ENCODE measurements around the gene EFNA5.

The EFNA5 gene

DNA sequence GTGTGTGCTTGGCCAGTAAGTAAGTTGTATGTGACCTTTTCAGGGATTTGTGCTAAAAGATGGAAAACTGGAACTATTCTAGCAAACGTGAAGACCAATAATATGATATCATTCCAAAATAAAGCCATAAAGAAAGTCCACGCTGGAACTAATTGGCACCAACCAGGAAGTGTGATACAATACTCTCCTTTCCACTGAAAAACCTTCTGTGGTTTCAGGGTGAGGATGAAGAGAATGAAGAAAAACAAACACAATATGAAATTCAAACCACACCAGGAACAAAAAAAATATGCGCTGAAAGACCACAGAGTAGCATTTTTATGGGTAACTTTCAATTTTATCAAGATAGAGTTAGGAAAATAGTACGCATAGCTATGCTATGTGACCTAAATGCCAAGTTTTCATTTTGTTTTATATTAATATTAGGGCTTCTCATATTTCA is 105.8 kb downstream of the EFNA5 start:
- no peak for DNase-seq (ENCODE audit: insufficient read length, low spot score)
- FAIRE-seq, result no peak
- TF ChIP-seq TAF1 (IDR thresholded peaks at IDR 0.05; ENCODE audit: low read depth, low read length) (no peak), POU2F2 (IDR thresholded peaks at IDR 0.05; ENCODE audit: low read depth, low read length) (no peak), SPI1 (IDR thresholded peaks at IDR 0.05; ENCODE audit: low read depth, low read length) (no peak), POLR2AphosphoS5 (IDR thresholded peaks at IDR 0.05; ENCODE audit: low read depth, low read length) (no peak), PAX5 (IDR thresholded peaks at IDR 0.05; ENCODE audit: insufficient read depth, low read length, severe bottlenecking) (no peak)

DNA sequence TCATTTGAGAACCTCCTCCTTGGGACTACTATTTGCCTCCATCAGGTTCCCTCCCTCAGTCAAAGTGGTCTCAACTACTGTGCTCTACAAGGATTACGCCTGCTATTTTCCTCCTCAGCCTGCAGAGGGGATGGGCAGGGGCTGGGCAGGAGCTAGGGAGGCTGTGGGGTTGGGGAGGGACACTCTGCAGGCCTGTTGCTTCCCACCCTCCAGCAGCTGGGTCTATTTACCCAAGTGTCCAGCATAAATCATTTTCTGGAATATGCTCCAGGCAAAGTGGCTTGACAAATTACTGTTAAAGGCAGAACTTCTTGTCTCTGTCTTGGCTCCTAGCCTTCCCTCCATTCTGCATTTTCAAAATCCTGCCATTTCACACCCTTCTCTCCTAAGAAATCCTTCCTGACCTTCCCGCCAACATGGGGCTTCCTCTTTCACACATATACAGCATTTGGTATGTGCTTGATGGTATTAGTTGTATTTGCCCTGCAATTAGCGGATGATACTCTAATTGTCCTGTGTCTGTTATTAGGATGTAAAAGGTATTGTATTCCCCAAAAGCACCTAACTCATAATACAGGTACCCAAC is 106.7 kb downstream of the EFNA5 start:
- no peak for TF ChIP-seq POLR2AphosphoS5 (IDR thresholded peaks at IDR 0.05; ENCODE audit: low read depth, low read length)
- no peak for TF ChIP-seq POU2F2 (IDR thresholded peaks at IDR 0.05; ENCODE audit: low read depth, low read length)
- no peak for TF ChIP-seq TAF1 (IDR thresholded peaks at IDR 0.05; ENCODE audit: low read depth, low read length)
- TF ChIP-seq POLR2A (IDR thresholded peaks at IDR 0.05; ENCODE audit: low read depth, low read length), result no peak
- TF ChIP-seq PAX5 (IDR thresholded peaks at IDR 0.05; ENCODE audit: insufficient read depth, low read length, severe bottlenecking), result no peak
- FAIRE-seq (no peak), DNase-seq (ENCODE audit: insufficient read length, low spot score) (no peak)

DNA sequence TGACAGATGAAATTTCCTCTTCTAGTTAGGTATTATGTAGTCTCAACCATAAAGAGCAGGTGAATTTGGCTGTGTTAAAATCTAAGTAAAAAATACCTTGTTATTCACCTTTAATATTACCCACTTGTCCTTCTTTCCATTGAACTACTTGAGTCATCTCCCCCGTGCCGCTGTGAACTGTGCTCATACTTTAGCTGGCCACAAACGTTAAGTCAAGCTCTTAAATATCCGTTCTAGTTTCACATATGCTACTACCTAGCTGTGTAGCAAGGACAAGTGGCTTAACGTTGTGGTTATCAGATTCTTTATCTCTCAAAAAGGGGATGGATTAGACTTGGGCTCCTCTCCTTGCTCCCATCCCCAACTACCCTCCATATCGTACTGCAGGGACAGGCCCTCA is 110.4 kb downstream of the EFNA5 start:
- FAIRE-seq (no peak), DNase-seq (ENCODE audit: insufficient read length, low spot score) (no peak)
- TF ChIP-seq POLR2AphosphoS5 (IDR thresholded peaks at IDR 0.05; ENCODE audit: low read depth, low read length), result no peak
- no peak for TF ChIP-seq POLR2A (IDR thresholded peaks at IDR 0.05; ENCODE audit: low read depth, low read length)
- no peak for TF ChIP-seq TAF1 (IDR thresholded peaks at IDR 0.05; ENCODE audit: low read depth, low read length)
- no peak for TF ChIP-seq POU2F2 (IDR thresholded peaks at IDR 0.05; ENCODE audit: low read depth, low read length)
- no peak for TF ChIP-seq PAX5 (IDR thresholded peaks at IDR 0.05; ENCODE audit: insufficient read depth, low read length, severe bottlenecking)
- TF ChIP-seq SPI1 (IDR thresholded peaks at IDR 0.05; ENCODE audit: low read depth, low read length), result no peak

DNA sequence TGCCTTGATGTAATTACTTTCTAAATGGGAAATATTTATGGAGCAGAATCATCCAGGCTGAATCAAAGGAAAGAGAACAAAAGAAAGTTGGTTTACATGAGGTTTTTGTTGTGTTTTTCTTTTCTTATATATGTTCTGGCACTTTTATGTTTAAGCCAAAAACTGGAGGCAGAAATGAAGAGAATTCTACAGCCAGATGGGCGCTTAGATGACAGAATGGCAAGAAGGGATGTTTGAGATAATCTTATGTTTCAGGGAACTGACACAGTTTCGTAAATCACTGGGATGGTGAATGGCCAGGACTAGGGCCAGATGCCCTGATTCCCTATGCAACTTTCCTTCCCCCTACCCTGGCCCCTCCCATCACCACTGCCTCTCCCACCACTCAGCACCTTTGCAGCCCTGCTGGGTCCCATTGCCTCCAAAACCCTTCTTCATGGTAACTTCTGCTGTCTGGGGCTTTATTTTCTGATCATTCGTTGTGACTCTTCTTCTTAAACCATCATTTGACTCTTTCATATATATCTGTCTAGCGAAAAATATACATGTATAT is 111.8 kb downstream of the EFNA5 start:
- DNase-seq (ENCODE audit: insufficient read length, low spot score), result no peak
- FAIRE-seq, result no peak
- TF ChIP-seq SPI1 (IDR thresholded peaks at IDR 0.05; ENCODE audit: low read depth, low read length), result no peak
- TF ChIP-seq PAX5 (IDR thresholded peaks at IDR 0.05; ENCODE audit: insufficient read depth, low read length, severe bottlenecking), result no peak
- TF ChIP-seq POU2F2 (IDR thresholded peaks at IDR 0.05; ENCODE audit: low read depth, low read length), result no peak
- TF ChIP-seq POLR2A (IDR thresholded peaks at IDR 0.05; ENCODE audit: low read depth, low read length), result no peak

DNA sequence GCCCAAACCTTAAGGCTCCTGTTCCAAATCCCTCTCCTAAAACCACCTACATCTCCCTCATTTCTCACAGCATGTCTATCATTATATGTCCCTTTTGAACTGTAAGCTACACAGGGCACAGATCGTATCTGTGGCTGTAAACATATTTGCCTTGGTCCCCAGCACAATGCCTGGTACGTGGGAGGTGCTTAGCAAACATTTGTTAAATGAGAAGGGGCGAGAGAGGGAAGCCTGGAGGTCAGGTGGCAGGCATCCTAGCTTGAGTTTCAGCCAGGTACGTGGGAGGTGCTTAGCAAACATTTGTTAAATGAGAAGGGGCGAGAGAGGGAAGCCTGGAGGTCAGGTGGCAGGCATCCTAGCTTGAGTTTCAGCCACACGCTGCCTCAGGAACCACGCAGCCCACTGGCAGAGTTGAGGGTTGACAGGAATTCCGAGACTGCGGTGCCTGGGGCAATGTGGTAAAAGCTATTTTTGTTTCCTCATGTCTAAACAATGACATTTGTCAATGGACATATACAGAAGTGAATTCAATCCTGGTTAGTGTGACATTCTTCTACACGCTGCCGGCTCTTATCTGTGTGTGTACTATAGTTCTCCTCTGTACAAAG is 113.6 kb downstream of the EFNA5 start:
- TF ChIP-seq SPI1 (IDR thresholded peaks at IDR 0.05; ENCODE audit: low read depth, low read length) (no peak), POLR2AphosphoS5 (IDR thresholded peaks at IDR 0.05; ENCODE audit: low read depth, low read length) (no peak), POLR2A (IDR thresholded peaks at IDR 0.05; ENCODE audit: low read depth, low read length) (no peak), PAX5 (IDR thresholded peaks at IDR 0.05; ENCODE audit: insufficient read depth, low read length, severe bottlenecking) (no peak), TAF1 (IDR thresholded peaks at IDR 0.05; ENCODE audit: low read depth, low read length) (no peak), POU2F2 (IDR thresholded peaks at IDR 0.05; ENCODE audit: low read depth, low read length) (no peak)
- FAIRE-seq (peak; percentile 61), DNase-seq (ENCODE audit: insufficient read length, low spot score) (no peak)

DNA sequence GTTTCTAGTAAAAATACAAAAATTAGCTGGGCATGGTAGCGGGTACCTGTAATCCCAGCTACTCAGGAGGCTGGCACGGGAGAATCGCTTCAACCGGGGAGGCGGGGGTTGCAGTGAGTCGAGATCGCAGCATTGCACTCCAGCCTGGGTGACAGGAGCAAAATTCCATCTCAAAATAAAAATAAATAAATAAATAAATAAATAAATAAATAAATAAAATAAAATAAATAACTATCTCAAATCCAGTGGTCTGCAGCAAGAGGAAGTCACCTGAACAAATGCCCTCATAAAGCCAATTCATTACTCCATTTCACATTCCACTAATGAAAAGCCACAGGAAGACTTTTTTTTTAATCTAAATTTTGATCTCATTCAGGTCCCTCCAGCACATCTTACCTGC is 114.2 kb downstream of the EFNA5 start:
- DNase-seq (ENCODE audit: insufficient read length, low spot score) (no peak), FAIRE-seq (no peak)
- no peak for TF ChIP-seq POLR2A (IDR thresholded peaks at IDR 0.05; ENCODE audit: low read depth, low read length)

DNA sequence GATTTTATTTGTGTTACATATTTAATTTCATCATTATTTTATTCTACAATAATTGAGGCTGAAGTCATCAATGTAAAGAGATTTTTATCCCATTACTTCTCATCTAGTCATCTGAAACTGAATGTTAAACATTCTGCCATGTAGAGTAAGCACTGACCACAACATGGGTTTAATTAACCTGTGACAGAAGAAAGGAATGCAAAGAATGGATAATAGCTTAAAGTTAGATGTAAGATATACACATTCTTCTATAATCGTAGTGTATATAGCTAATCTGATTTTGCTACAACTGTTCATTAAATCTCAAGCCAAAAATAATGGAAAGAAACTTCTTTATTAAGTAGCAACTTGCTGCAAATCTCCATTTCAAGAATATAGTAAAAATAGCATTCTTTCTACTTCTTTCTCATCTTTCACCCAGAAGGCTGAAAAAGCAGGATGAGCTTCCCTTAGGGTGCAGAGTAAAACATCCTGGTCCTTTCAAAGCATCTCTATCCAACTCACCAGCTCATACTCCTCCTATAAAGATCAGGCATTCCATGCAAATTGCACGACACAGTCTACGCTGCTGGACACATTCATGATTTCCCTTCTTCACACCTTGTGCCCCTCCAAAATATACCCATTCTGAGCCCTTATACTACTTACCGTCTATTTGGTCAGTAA is 115.2 kb downstream of the EFNA5 start:
- TF ChIP-seq TAF1 (IDR thresholded peaks at IDR 0.05; ENCODE audit: low read depth, low read length), result no peak
- TF ChIP-seq POLR2A (IDR thresholded peaks at IDR 0.05; ENCODE audit: low read depth, low read length), result no peak
- TF ChIP-seq PAX5 (IDR thresholded peaks at IDR 0.05; ENCODE audit: insufficient read depth, low read length, severe bottlenecking), result no peak
- TF ChIP-seq POLR2AphosphoS5 (IDR thresholded peaks at IDR 0.05; ENCODE audit: low read depth, low read length), result no peak
- no peak for TF ChIP-seq POU2F2 (IDR thresholded peaks at IDR 0.05; ENCODE audit: low read depth, low read length)
- no peak for TF ChIP-seq SPI1 (IDR thresholded peaks at IDR 0.05; ENCODE audit: low read depth, low read length)
- no peak for DNase-seq (ENCODE audit: insufficient read length, low spot score)
- no peak for FAIRE-seq

DNA sequence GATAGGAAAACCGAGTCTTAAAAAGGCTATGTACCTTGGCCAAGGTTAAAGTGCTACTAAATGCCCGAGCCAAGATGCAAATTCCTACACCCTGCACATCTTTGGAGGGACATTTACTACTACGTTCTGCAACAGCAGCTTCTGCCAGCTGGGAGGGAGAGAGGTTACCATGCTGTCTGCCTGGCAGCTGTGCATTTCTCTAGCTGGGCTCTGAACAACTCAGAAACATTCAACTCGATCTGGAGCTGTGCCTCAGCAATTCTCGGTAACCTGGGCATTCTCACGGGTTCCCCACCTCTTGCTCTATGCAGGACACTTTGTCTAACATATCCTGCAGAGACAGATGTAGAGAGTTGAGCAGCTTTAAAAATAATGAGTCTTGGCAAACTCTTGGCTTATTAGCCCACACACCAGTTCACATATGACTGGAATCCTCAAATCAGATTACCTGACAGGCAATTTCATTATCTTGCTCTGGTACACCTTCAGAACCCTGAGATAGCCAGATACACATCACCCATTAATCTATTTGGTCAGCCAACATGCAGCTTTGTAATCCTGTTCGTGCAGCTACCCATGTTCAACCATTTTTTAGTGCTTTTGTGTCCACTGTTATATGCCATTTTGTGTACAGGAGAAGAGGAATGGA is 115.8 kb downstream of the EFNA5 start:
- no peak for FAIRE-seq
- TF ChIP-seq SPI1 (IDR thresholded peaks at IDR 0.05; ENCODE audit: low read depth, low read length), result no peak
- DNase-seq (ENCODE audit: insufficient read length, low spot score), result no peak

DNA sequence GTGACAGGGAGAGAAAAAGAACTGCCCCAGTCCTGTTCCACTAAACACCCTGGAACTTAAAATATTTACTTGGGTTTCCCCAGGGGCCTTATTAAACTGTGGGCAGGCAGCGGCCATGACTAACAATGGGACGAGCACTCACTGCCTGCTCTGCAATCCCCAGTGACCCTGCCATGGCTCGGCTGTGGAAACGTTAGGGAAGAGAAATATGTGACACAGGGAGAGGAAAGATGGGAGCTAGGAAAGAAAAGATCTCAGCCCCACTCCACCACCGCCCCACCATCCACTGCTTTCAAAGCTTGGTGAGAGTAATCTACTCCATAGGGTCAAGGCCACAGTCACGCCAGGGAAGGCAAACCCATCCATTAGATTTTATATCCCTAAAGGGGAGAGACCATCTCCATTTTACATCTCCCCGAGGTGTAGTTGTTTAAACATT is 117.6 kb downstream of the EFNA5 start:
- DNase-seq (ENCODE audit: insufficient read length, low spot score) (no peak), FAIRE-seq (no peak)
- TF ChIP-seq POLR2A (IDR thresholded peaks at IDR 0.05; ENCODE audit: low read depth, low read length) (no peak), POU2F2 (IDR thresholded peaks at IDR 0.05; ENCODE audit: low read depth, low read length) (no peak), POLR2AphosphoS5 (IDR thresholded peaks at IDR 0.05; ENCODE audit: low read depth, low read length) (no peak)

DNA sequence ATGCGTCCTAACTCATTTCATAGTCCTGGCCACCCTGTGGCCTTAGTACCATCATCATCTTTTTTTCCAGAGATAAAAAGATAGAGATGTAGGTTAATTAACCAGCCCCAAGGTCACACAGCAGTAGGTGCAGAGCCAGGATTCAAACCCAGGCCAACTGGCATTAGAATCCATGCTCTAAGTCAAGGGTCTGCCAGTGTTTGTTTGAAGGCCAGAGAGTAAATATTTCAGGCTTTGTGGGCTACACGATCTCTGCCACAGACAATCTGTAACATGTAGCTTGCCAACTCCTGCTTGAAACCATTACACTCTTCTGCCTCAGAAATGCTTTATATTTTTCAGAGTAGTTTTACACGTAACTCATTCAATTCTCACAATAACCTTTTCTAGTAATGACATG is 119.6 kb downstream of the EFNA5 start:
- TF ChIP-seq TAF1 (IDR thresholded peaks at IDR 0.05; ENCODE audit: low read depth, low read length), result no peak
- TF ChIP-seq POU2F2 (IDR thresholded peaks at IDR 0.05; ENCODE audit: low read depth, low read length), result no peak
- TF ChIP-seq POLR2AphosphoS5 (IDR thresholded peaks at IDR 0.05; ENCODE audit: low read depth, low read length), result no peak
- no peak for TF ChIP-seq SPI1 (IDR thresholded peaks at IDR 0.05; ENCODE audit: low read depth, low read length)
- TF ChIP-seq POLR2A (IDR thresholded peaks at IDR 0.05; ENCODE audit: low read depth, low read length), result no peak
- no peak for TF ChIP-seq PAX5 (IDR thresholded peaks at IDR 0.05; ENCODE audit: insufficient read depth, low read length, severe bottlenecking)
- FAIRE-seq, result no peak
- DNase-seq (ENCODE audit: insufficient read length, low spot score), result no peak
